HG03432 (cell line): ENCODE measurements around the gene SLC2A4.
A peak's percentile ranks its signal among the peaks of the same experiment; 100 is the strongest.

Experiments
- ATAC-seq: cut with Tn5 transposase; IDR thresholded peaks from one replicate; pipeline ENCODE4 v1.9.1; 2021; ENCODE audit warnings: mild to moderate bottlenecking, moderate library complexity; ENCODE audit not compliant: unreplicated experiment

The SLC2A4 gene

GRCh38 chr17:7246779-7247178 lies 34.7 kb upstream of the SLC2A4 start:
- ATAC-seq, result no peak

- no peak for ATAC-seq
Observed at GRCh38 chr17:7248796-7249195, 32.7 kb upstream of the SLC2A4 start.

- no peak for ATAC-seq
Observed at GRCh38 chr17:7249214-7249613, 32.3 kb upstream of the SLC2A4 start.

- no peak for ATAC-seq
Observed at GRCh38 chr17:7249830-7250229, 31.7 kb upstream of the SLC2A4 start.

GRCh38 chr17:7250695-7251627 lies 30.6 kb upstream of the SLC2A4 start:
- ATAC-seq, result no peak

GRCh38 chr17:7251661-7252175 lies 29.8 kb upstream of the SLC2A4 start, which contains the start of gene CTDNEP1:
Gene CTDNEP1 (minus strand): TSS chr17:7251734. CDS start chr17:7251296, 438 bp downstream.
- peak; percentile 78 for ATAC-seq

- peak; percentile 61 for ATAC-seq
Observed at GRCh38 chr17:7252176-7253043, 29.1 kb upstream of the SLC2A4 start, which contains the start of gene ELP5. Gene ELP5 (plus strand): TSS chr17:7252215. CDS start chr17:7252551, 336 bp downstream.

GRCh38 chr17:7253082-7253481 lies 28.4 kb upstream of the SLC2A4 start:
- ATAC-seq, result no peak

GRCh38 chr17:7254511-7254910 lies 27.0 kb upstream of the SLC2A4 start:
- ATAC-seq, result no peak

GRCh38 chr17:7256766-7257456 lies 24.6 kb upstream of the SLC2A4 start:
- ATAC-seq, result no peak

GRCh38 chr17:7258731-7259554 lies 22.6 kb upstream of the SLC2A4 start:
- ATAC-seq, result no peak

- no peak for ATAC-seq
Observed at GRCh38 chr17:7259555-7259889, 22.0 kb upstream of the SLC2A4 start.

GRCh38 chr17:7260151-7260550 lies 21.4 kb upstream of the SLC2A4 start:
- ATAC-seq, result no peak

- ATAC-seq, result no peak
Observed at GRCh38 chr17:7260651-7261378, 20.7 kb upstream of the SLC2A4 start.

- ATAC-seq, result no peak
Observed at GRCh38 chr17:7261379-7262191, 19.9 kb upstream of the SLC2A4 start.

- ATAC-seq, result no peak
Observed at GRCh38 chr17:7262192-7262934, 19.2 kb upstream of the SLC2A4 start, which contains the start of gene CLDN7. Gene CLDN7 (minus strand): TSS chr17:7262478. CDS start chr17:7262043, 435 bp downstream.

GRCh38 chr17:7262935-7263800 lies 18.4 kb upstream of the SLC2A4 start:
- no peak for ATAC-seq
